OCI-LY3 (cell line): Measurements from ENCODE around the gene RPRML.

Source experiments
- EZH2phosphoT487 ChIP-seq: fragments of 200-600 bp; shearing (Covaris generic); IDR thresholded peaks from 2 replicates; pipeline ENCODE4 v1.6.1; 2018; ENCODE audit warnings: antibody characterized with exemption, mixed run types, low read depth
- TF ChIP-seq, protein P1 (sequence below): fragments of 200-600, 300-600 bp; sonication (generic); IDR thresholded peaks from 2 replicates; pipeline ENCODE4 v1.5.1; 2014; ENCODE audit warnings: antibody characterized with exemption, low read length, low read depth

- TF ChIP-seq, protein P1, sequence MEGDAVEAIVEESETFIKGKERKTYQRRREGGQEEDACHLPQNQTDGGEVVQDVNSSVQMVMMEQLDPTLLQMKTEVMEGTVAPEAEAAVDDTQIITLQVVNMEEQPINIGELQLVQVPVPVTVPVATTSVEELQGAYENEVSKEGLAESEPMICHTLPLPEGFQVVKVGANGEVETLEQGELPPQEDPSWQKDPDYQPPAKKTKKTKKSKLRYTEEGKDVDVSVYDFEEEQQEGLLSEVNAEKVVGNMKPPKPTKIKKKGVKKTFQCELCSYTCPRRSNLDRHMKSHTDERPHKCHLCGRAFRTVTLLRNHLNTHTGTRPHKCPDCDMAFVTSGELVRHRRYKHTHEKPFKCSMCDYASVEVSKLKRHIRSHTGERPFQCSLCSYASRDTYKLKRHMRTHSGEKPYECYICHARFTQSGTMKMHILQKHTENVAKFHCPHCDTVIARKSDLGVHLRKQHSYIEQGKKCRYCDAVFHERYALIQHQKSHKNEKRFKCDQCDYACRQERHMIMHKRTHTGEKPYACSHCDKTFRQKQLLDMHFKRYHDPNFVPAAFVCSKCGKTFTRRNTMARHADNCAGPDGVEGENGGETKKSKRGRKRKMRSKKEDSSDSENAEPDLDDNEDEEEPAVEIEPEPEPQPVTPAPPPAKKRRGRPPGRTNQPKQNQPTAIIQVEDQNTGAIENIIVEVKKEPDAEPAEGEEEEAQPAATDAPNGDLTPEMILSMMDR = no peak
- no peak for TF ChIP-seq EZH2phosphoT487
Measured at GRCh38 chr17:46979147-46979863, at the start of gene RPRML.
